ENCODE data around the gene CHKA.
A peak's percentile ranks its signal among the peaks of the same experiment; 100 is the strongest.
"Not testable (repeated sequence)": the region's sequence is repeated elsewhere in the genome, so short reads cannot be mapped to it uniquely, and the experiment has no call there.

Gene CHKA

DNA sequence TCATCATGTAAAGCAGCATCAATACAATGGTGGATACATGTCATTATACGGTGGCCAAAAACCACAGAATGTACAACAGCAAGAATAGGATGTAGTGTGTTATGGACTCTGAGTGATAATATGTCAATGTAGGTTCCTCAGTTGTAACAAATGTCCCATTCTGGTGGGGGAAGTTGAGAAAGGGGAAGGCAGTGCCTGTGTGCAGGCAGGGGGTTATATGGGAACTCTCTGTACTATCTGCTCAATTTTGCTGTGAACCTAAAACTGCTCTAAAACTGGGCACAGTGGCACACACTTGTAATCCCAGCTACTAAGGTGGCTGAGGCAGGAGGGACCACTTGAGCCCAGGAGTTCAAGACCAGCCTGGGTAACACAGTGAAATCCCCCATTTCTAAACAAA lies 5.9 kb downstream of the CHKA start:
- no peak for DNase-seq

DNA sequence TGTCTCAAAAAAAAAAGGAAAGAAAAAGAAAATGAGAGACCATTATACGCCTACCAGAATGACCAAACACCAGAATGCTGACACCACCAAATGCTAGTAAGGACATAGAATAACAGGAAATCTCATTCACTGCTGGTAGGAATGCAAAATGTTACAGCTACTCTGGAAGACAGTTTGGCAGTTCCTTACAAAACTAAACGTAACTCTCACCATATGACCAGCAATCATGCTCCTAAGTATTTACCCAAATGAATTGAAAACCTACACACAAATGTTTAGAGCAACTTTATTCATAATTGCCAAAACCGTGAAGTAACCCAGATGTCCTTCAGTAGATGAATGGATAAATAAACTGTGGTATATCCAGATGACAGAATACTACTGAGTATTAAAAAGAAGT lies 7.2 kb downstream of the CHKA start:
- DNase-seq = no peak

DNA sequence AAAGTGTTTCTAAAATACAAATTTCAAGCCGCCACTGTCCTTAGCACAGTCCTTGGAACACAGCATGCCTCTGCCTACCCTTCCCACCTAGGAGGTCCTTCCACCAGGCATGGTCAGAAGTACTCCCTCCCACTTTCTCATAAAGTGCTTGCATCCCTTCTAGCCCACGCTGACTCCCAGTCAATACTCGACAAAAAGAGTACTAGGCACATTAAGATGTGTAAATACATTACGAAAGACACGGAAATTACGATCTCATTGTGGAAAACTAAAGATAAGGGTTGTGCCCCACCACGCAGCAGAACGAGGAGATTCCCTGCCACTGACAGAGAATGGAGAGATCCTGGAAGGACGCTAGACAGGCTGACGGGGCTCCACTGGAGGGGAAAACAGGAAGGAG lies 13.5 kb downstream of the CHKA start:
- DNase-seq = no peak

DNA sequence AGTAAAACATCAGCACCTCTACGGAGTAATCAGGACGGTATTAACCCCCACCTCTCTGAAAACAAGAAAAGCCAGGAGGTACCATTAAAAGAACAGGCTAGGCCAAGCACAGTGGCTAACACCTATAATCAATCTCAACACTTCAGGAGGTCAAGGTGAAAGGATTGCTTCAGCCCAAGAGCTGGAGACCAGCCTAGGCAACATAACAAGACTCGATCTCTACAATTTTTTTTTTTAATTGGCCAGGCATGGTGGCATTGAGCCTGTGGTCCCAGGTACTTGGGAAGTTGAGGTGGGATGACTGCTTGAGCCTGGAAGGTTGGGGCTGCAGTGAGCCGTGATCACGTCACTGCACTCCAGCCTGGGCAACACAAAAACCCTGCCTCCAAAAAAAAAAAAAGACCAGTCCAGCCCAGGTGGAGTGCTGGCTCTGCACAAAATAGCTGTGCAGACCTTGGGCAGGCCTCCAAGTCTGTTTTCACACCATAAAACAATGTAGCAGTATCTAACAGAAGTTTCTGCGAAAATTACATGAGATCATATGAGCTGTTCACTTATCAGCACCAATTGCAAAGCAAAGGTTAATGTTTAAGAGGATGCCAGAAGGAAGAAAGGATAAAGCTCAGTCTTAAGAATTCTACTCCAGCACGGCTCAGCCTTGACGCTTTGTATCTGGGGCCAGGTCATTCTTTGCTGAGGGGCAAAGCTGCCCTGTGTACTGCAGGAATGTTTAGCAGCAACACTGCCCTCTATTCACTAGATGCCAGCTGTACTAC lies 14.8 kb downstream of the CHKA start:
- DNase-seq = no peak

DNA sequence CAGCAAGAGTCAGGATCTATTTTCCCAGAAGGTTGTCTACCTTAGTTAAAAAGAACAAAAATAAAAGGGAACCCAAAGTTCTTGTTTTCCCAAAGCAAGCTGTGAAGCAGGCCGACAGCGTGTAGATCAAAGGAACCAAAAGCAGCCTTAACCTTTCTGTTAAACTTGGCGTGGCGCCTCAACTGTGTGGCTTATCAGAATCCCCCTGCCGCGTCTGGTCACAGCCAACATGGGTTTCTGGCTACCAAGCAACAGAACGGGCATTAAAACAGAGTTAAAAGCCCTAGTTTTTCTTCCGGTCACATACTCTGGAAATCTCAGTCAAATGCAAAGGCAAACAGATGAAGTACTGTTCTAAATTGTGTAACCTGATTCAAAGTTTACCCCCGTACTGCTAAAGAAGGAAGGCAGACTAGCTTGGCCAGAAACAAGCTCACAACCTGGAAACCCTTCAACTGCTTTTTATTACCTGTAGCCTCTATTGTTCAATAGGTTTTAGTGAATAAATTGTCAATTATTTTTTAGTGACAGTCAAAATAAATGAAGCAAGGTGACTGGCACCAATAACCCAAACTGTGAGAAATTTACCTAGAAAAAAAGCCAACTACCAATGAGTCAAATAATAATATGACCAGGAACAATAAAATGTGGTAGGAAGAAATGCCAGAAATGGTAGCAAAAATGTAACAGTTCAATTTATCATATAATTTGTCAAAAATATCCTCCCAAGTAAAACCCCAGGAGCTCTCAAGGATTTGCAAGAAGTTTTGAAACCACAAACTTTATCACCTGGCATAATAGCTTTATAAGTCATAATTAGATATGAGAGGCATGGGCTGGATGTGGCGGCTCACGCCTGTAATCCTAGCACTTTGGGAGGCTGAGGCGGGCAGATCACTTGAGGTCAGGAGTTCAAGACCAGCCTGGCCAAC lies 21.4 kb downstream of the CHKA start:
- DNase-seq = peak; percentile 41

DNA sequence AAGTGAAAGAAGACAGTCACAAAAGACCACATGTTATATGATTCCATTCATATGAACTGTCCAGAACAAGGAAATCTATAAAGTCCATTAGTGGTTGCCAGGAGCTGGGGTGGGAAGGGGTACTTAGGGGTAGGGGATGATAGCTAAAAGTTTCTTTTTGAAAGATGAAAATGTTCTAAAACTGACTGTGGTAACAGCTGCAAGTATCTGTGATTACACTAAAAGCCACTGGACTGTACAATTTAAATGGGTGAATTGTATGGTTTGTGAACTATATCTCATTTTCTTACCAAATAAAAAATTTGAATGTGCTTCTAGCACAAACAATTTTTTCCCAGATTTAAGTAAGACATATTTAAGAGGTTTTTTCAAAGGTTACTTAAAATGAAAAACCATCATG lies 22.1 kb downstream of the CHKA start:
- DNase-seq = no peak

DNA sequence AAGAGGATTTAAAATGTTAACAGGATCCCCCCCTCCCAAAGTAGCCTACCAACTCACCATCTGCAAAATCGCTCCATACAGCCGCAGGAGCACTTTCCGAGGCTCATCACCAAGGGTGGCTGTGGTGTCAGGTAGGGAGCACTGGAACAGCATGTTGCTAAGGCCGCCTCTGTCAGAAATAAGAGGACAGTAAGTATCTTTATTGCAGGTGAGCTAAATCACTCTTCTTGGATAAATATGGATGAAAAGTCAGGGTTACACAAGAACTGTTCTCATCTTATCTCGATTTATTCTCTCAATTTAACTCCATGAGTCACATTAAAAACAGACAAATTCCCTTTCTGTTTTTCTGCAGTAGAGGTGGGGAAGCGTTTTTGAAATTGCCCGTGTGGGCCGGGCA lies 24.2 kb downstream of the CHKA start:
- DNase-seq = no peak

DNA sequence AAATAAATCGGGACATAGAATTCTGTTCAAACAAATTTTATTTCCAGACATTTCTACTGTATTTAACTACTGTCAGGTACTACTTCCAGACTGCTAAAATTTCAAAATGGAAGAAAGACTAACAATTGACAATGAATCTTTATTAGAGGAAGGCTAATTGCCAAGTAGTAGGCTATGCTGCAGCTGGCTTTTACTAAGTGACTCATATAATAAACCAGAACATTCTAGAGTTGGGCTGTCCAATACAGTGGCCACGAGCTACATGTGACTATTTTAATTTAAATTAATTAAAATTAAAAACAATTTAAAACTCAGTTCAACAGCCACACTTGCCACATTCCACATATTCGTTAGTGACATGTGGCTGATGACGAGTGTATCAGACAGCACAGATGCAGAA lies 27.6 kb downstream of the CHKA start:
- DNase-seq = no peak

DNA sequence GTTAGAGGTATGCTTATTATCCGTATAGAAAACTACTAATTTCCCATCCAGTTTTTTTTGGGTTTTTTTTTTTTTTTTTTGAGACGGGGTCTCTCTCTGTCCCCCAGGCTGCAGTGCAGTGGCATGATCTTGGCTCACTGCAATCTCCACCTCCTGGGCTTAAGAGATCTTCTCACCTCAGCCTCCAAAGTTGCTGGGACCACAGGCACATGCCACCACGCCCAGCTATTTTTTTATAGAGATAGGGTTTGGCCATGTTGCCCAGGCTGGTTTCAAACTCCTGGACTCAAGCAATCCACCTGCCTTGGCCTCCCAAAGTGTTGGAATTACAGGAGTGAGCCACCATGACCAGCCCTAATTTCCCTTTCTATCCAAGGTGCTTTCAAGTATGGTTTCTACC lies 28.2 kb downstream of the CHKA start:
- not testable (repeated sequence) for DNase-seq

DNA sequence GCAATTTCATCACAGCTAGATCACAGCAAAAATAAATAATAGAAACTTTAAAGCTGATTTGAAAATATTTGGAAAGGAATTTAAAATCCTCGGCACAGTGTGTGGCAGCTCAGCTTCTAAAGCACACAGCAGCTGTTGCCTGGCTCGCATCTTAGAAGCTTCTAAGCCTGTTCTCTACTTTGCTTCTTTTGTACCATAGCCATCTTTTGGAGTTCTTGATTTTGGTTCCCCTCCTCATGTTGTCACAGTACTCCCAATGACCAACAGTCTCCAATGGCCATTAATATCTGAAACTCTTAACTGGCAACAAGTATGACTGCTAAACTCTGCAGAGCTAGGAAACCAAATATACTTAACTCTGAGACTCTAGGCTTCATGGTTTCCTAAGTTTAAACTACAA lies 28.8 kb downstream of the CHKA start:
- DNase-seq = no peak

DNA sequence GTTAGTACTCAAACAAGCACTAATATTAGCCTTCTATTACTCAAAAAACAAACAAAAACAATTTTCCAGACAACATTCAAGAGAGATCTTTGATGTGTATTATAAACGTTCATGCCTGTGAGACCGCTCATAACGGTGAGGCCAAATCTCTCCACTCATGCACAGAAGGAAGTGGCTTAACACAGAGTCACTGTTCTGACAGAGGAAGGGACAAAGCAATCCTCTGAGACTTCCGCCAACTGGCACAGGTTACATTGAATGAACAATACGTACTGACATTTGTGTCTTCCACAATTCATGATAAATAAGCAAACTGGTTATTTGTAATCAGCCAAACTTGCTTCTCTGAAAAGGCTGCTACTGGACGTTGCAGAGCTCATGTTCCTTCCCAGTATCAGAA lies 30.5 kb downstream of the CHKA start:
- no peak for DNase-seq

DNA sequence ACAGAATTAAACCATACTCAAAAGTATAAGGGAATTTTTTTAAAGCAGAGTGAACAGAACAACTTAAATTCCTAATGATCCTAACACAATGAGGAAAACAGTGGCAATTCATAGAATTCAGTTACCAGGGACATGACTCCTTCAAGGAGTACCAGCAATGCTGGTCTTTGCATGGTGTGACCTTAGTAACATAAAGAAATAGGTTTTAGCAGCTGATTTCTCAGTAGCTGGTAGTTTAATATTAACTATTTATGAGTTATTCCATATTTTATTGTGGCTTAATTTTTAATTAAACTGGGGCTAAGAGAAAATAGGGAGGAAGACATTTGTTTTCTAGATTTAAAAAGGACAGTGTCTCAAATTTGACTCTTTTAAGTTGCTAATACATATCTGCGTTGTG lies 30.9 kb downstream of the CHKA start:
- no peak for DNase-seq

DNA sequence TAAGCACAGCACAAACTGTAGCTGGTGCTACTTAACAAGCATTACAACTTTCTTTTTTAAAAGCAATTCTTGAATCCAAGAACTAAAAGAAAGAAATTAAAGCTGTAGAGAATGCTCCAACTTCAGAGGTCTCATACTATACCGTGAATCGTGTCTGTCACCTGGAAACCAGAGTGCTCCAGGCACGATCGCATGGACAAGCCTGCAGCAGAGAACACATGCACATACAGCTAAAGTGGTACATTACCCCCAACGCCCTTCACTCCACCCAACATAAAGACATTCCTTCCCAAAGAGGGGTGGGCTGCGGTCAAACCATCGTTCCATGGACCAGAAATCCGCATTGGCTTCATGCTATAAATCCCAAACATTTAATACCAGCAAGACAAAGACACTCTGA lies 31.5 kb downstream of the CHKA start:
- DNase-seq = no peak

DNA sequence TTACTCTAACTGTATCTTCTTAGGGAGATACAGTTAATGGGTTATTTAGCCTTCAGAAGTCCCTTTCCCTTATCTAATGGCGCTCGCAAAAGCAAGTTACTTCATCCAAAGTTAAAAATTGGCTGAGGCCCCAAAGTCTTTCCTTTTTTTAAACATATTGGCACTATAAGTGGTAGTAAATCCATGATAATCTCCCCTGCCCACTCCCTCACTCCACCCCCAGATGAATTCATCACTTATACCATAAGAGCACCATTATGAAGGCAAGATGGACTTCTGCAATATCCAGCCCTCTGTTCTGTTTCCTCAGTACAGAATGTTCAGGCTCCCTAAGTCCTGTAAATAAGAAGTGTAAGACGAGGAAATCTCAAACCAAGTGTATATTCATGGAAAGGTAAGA lies 37.7 kb downstream of the CHKA start:
- no peak for DNase-seq

DNA sequence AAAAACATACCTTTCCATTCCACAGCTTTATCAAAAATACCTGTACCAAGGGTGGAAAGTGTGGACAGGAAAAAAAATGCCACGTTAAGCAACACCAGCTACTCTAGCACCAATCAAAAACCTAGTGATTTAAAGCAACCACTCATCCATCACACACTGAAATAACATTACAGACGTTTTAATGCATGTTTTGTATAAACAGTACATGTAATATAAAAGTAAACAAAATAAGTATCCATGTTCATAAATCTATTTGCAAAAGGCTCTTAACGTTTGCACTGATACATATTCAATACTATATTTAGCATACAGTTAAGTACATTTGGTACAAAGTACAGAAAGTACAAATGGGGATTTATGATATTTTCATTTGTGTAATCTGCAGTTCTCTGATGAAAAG lies 38.7 kb downstream of the CHKA start:
- no peak for DNase-seq

DNA sequence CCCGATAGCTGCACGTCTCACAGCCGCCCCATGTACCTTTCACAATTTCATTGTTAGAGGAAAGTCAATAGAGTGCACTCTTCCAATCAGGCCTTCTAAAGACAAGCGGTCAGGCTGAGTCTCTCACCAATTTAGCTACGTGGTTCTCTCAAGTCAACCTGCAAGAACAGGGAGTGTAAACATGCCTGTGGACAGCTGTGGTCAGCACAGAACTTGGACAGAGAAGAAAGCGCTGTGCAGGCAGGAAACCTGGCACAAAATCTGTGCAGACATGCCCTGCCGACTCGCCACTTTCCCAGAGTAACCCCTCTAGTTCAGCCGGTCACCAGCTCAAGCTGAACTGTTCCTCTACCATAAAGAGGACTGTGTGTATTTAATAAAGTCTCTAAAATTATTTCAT lies 39.5 kb downstream of the CHKA start:
- DNase-seq = no peak

DNA sequence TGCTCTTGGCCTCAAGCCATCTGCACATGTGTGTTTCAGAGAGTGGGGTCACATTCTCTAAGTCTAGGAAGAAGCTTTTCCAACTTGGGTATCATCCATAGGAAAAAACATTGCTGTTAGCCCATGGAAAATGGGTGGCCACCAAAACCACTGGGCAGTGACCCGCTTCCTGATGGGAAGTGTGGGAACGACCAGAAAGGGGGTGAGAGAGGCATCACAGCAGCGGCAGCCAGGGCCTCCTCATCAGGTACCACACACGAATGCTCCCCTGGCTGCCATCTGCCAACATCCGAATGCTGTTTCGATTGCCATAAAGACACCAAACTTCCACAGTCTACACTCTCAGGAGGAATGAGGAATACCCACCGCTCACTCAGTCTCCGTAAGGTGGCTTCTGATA lies 40.3 kb downstream of the CHKA start:
- DNase-seq = no peak

DNA sequence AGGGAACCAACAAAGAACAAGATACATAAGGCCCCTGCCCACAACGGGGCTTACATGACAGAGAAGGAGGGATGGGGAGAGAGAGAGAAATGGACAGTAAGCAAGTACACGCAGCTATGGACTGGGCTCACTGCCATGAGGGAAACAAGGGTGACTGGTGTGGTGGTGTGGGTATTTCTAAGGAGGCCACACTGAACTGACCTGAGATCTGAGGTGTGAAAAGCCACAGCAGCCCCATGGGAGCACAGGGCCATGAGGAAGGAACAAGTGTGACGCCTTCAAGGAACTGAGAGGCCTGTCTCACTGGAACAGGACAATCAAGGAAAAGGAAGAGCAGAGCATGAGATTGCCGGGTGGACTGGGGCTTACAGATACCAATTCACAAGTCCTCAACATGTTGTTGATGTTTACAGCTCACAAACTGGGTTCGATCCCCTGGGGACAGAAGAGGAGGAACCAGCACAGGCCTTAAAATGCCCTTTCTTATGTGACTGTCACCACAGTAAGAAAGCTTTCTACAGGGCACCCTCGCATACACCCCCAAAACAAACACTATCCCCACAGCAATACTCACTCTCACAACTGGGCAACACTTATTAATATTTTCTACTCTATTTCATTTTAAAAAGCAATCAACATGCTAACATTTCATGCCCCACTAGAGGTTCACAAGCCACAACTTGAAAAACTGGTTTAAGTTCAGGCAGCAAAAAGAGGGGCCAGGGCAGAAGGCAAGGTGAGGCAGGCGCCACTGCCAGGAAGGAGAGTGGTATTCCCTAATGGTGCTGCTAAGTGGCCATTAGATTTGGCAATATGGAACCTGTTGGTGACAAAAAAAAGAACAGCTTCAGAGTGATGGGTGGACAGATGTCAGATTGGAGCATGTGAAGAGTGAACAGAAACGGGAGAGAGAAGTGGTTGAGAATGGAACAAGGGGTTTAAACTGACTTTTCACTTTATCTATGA lies 43.3 kb downstream of the CHKA start:
- peak; percentile 19 for DNase-seq

DNA sequence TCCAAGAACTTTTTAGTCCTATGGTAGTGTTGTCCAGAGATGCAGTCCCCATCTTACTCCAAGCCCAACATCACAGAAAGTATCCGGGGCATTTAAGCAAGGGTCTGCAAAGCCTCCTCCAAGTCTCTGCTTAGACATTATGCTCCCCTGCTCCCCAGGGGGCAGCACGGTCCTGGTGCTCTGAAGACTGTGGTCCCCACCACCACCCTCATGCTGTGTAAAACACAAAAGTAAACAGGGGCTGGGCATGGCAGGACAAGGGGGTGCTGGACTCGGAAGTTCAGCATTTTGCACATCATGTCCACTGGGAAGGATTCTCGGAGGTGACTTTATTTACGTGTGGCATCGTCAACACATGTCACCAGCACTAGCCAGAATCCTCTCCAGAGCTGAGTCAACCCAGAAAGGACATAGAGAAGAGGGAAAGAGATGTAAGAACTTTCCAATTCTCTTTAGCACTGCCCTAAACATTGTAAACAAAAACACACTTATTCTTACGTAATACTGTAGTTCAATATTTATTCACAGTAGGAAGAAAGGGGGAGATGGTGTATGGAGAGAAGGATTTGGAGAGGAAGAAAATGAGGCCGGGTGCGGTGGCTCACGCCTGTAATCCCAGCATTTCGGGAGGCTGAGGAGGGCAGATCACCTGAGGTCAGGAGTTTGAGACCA lies 44.7 kb downstream of the CHKA start:
- no peak for DNase-seq

DNA sequence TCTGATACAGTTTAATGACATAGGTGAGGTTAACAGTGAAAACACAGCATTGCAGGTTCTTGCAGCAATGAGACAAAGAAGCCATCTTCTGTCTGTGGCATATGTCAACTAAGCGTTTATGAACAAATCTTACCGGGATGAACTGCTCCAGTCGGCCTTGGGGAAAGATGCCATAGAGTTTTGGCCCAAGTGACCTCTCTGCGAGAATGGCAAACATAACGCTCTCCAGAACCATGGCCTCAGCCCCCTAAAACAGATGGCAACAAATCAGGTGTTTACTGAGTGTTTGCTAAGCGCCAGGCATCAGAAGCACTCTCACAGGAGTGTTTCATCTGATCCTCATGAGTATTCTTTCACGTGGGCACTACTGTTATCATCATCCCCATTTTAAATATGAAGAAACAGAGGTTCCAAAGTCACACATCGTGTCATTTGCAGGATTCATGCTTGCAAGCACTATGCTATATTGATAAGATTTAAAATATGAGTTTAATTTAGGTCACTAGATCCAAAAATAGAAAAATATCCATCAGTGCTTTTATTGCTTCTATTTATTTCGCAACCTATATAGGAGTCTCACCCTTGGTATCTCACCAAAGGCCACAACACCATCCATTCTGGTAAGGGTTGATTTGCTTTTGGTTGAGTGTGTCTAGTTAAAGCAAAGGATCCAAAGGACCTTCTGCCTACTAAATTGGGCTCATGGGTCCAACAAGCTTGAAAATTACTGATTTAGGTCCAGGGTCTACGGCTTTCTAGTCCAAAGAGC lies 46.4 kb downstream of the CHKA start:
- no peak for DNase-seq

DNA sequence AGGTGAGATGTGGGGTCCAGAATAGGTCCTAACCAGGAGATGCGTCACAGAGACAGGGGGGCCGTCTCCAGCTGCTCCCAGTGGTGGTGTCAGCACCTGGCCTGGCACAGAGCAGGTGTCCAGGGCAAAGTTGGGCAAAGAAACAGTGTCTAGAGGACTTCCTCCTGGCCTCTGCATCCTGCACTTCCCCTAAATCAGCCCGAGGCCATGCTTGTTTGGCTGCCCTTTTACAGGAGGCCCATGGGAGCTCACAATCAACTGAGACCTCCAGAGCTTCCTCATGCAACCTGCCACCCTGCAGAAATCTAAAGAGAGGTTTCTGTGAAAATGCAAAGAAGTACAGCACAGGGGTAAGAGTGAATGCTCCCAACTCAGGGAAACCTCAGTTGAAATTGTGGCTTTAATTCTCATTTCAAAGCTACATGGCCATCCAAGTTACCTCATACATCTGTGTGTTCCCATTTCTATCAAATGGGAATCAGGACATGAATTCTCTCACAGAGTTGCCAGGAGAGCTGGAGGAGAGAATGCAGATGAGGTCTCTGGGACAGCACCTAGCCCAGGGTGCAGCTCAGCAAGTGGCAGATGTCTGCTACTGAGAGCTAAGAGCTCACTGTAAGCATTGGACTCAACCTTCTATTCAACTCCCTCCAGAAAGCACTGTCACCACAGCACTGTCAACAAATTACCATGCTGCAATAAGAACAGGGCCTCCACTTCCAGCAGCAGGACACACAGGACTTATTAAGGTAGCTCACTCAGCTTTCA lies 49.7 kb downstream of the CHKA start:
- no peak for DNase-seq

Measured in NCI-H510A (cell line).